Measurements from ENCODE around the gene HAGH. TPM values are rescaled to one million over a fixed set of nuclear protein-coding genes. Genes with fewer than 3 reads are reported as not detected.
A peak's percentile ranks its signal among the peaks of the same experiment; 100 is the strongest.
"Not testable (repeated sequence)": the region's sequence is repeated elsewhere in the genome, so short reads cannot be mapped to it uniquely, and the experiment has no call there.

The HAGH gene
- total RNA-seq (10 to 100 TPM; 73.7 to 77.8 TPM), polyA plus RNA-seq (10 to 100 TPM; 54.3 to 63.2 TPM)

- no peaks in the 10 kb centered on the region for H3K27me3 Mint-ChIP-seq
- peak within 1 kb of the TSS; percentile 92 to 96 (median 94) for H3K4me3 Mint-ChIP-seq
- intact Hi-C loops (cut with micrococcal nuclease) = loop anchor here (1.0 to 2.0 kb wide), 3 partner anchors 45 to 120 kb away; partner anchors contain the start of genes EME2, MAPK8IP3, MRPS34 and NUBP2
- Histone ChIP-seq H3K36me3 (ENCODE audit: insufficient read depth, low read length) (peaks cover 9% of the 10 kb centered on the region), H3K27me3 (ENCODE audit: insufficient read depth, low read length) (no peaks in the 10 kb centered on the region), H3K4me3 (ENCODE audit: low read length in 2 of 2) (peak within 1 kb of the TSS; percentile 78 to 89), H3K4me1 (ENCODE audit: insufficient read depth, low read length) (peaks cover 43% of the 10 kb centered on the region), H3K9me3 (ENCODE audit: control insufficient read depth in 1 of 2, low read length in 2 of 2) (no peaks in the 10 kb centered on the region), H3K27ac (ENCODE audit: low read depth, low read length) (peak within 1 kb of the TSS; percentile 73)
- H3K36me3 Mint-ChIP-seq = peaks cover 4 to 6% of the 10 kb centered on the region in 2 donors
- H3K9me3 Mint-ChIP-seq = peaks cover 0 to 2% (median 0%) of the 10 kb centered on the region in 8 donors
- H3K4me1 Mint-ChIP-seq = peaks cover 17 to 58% (median 39%) of the 10 kb centered on the region in 4 donors
- POLR2A ChIA-PET (ENCODE audit: partially characterized antibody) = interaction anchor here (0.6 to 2.6 kb wide), 17 partner anchors 11 to 1050 kb away, joined by 3 to 43 read pairs (median 4); partner anchors contain the start of genes EME2, MAPK8IP3, MRPS34 and NME3
- DNase-seq = peak; percentile 90 to 98 (median 93)
- CTCF ChIA-PET (ENCODE audit: partially characterized antibody) = interaction anchor here (0.5 to 1.2 kb wide), 2 partner anchors 44 to 108 kb away, joined by 3 to 5 read pairs; partner anchors contain the start of genes NUBP2 and SPSB3
- H3K27ac Mint-ChIP-seq = peak within 1 kb of the TSS; percentile 94 to 97 (median 95)
These were observed at the start of gene HAGH, which contains the start of gene FAHD1 for GRCh38 chr16:1826691-1827573. TSS of gene HAGH (minus strand) at chr16:1826825. CDS start at chr16:1826787, 38 bp downstream. TSS of gene FAHD1 (plus strand) at chr16:1827206. CDS start at chr16:1827239, 33 bp downstream.

DNA sequence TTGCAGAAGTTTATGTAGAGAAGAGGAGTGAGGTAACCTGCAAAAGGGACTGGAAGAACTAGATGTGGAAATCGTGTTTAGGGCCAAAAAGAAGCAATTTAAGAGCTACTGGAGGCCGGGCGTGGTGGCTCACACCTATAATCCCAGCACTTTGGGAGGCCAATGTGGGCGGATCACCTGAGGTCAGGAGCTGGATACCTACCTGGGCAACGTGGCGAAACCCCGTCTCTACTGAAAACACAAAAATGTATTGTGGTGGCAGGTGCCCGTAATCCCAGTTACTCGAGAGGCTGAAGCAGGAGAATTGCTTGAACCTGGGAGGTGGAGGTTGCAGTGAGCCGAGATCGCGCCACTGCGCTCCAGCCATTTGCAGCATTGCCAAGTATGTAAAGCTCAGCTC, 49.4 kb upstream of the HAGH start:
- CTCF ChIA-PET (ENCODE audit: partially characterized antibody); H3K36me3 Mint-ChIP-seq; H3K4me3 Mint-ChIP-seq; POLR2A ChIA-PET (ENCODE audit: partially characterized antibody); H3K36me3 ChIP-seq (ENCODE audit: insufficient read depth, low read length); H3K4me1 ChIP-seq (ENCODE audit: insufficient read depth, low read length); DNase-seq; H3K27ac ChIP-seq (ENCODE audit: low read depth, low read length); H3K9me3 Mint-ChIP-seq; H3K4me3 ChIP-seq (ENCODE audit: low read length in 2 of 2); H3K27ac Mint-ChIP-seq; H3K4me1 Mint-ChIP-seq; H3K9me3 ChIP-seq (ENCODE audit: control insufficient read depth in 1 of 2, low read length in 2 of 2); intact Hi-C loops (cut with micrococcal nuclease); H3K27me3 ChIP-seq (ENCODE audit: insufficient read depth, low read length): not testable (repeated sequence)
- peaks cover 24 to 27% of the 10 kb centered on the region in 2 donors for H3K27me3 Mint-ChIP-seq

- H3K27me3 Mint-ChIP-seq = peaks cover 24 to 30% of the 10 kb centered on the region in 2 donors
- Histone ChIP-seq H3K4me3 (ENCODE audit: low read length in 2 of 2) (no peak overlapping the region), H3K36me3 (ENCODE audit: insufficient read depth, low read length) (no peaks in the 10 kb centered on the region), H3K4me1 (ENCODE audit: insufficient read depth, low read length) (no peaks in the 10 kb centered on the region), H3K27ac (ENCODE audit: low read depth, low read length) (no peak overlapping the region), H3K9me3 (ENCODE audit: control insufficient read depth in 1 of 2, low read length in 2 of 2) (no peaks in the 10 kb centered on the region), H3K27me3 (ENCODE audit: insufficient read depth, low read length) (peaks cover 6% of the 10 kb centered on the region)
- H3K9me3 Mint-ChIP-seq = peaks cover 0 to 2% (median 0%) of the 10 kb centered on the region in 8 donors
- no peak for DNase-seq
- H3K36me3 Mint-ChIP-seq = no peaks in the 10 kb centered on the region
- ChIA-PET POLR2A (ENCODE audit: partially characterized antibody) (no interaction called here), CTCF (ENCODE audit: partially characterized antibody) (no interaction called here)
- peaks cover 1 to 6% (median 3%) of the 10 kb centered on the region in 4 donors for H3K4me1 Mint-ChIP-seq
- no peak overlapping the region for H3K4me3 Mint-ChIP-seq
- intact Hi-C loops (cut with micrococcal nuclease) = no loop called here
- no peak overlapping the region for H3K27ac Mint-ChIP-seq
These were observed 48.2 kb upstream of the HAGH start for GRCh38 chr16:1874854-1875253.

GRCh38 chr16:1871974-1872635, 45.5 kb upstream of the HAGH start, which contains the start of gene MEIOB:
TSS of gene MEIOB (minus strand) at chr16:1872164. CDS start at chr16:1868175, 3,989 bp downstream.
- POLR2A ChIA-PET (ENCODE audit: partially characterized antibody) = no interaction called here
- Histone ChIP-seq H3K27ac (ENCODE audit: low read depth, low read length) (no peak within 1 kb of the TSS), H3K36me3 (ENCODE audit: insufficient read depth, low read length) (no peaks in the 10 kb centered on the region), H3K9me3 (ENCODE audit: control insufficient read depth in 1 of 2, low read length in 2 of 2) (no peaks in the 10 kb centered on the region), H3K4me3 (ENCODE audit: low read length in 2 of 2) (no peak within 1 kb of the TSS), H3K27me3 (ENCODE audit: insufficient read depth, low read length) (peaks cover 6% of the 10 kb centered on the region), H3K4me1 (ENCODE audit: insufficient read depth, low read length) (no peaks in the 10 kb centered on the region)
- peaks cover 1 to 6% (median 3%) of the 10 kb centered on the region in 4 donors for H3K4me1 Mint-ChIP-seq
- no peak for DNase-seq
- peaks cover 13 to 19% of the 10 kb centered on the region in 2 donors for H3K27me3 Mint-ChIP-seq
- peak within 1 kb of the TSS in 6 of 8 donors; percentile 17 to 81 (median 55) for H3K4me3 Mint-ChIP-seq
- H3K27ac Mint-ChIP-seq = no peak within 1 kb of the TSS
- H3K36me3 Mint-ChIP-seq = no peaks in the 10 kb centered on the region
- intact Hi-C loops (cut with micrococcal nuclease) = no loop called here
- CTCF ChIA-PET (ENCODE audit: partially characterized antibody) = interaction anchor here (0.8 kb wide), 1 partner anchor 215 kb away, joined by 3 read pairs; no protein-coding TSS in a partner anchor
- H3K9me3 Mint-ChIP-seq = peaks cover 0 to 2% (median 0%) of the 10 kb centered on the region in 8 donors

- peaks cover 10 to 20% of the 10 kb centered on the region in 2 donors for H3K27me3 Mint-ChIP-seq
- intact Hi-C loops (cut with micrococcal nuclease) = no loop called here
- no peak overlapping the region for H3K27ac ChIP-seq (ENCODE audit: low read depth, low read length)
- H3K27me3 ChIP-seq (ENCODE audit: insufficient read depth, low read length) = peaks cover 6% of the 10 kb centered on the region
- H3K4me3 ChIP-seq (ENCODE audit: low read length in 2 of 2) = no peak overlapping the region
- H3K36me3 ChIP-seq (ENCODE audit: insufficient read depth, low read length) = no peaks in the 10 kb centered on the region
- H3K9me3 ChIP-seq (ENCODE audit: control insufficient read depth in 1 of 2, low read length in 2 of 2) = no peaks in the 10 kb centered on the region
- no peak for DNase-seq
- no peaks in the 10 kb centered on the region for H3K36me3 Mint-ChIP-seq
- ChIA-PET CTCF (ENCODE audit: partially characterized antibody) (interaction anchor here (0.7 kb wide), 2 partner anchors 296 to 814 kb away, joined by 3 to 4 read pairs; no protein-coding TSS in a partner anchor), POLR2A (ENCODE audit: partially characterized antibody) (no interaction called here)
- no peaks in the 10 kb centered on the region for H3K4me1 ChIP-seq (ENCODE audit: insufficient read depth, low read length)
- H3K4me1 Mint-ChIP-seq = peaks cover 1 to 6% (median 3%) of the 10 kb centered on the region in 4 donors
- H3K4me3 Mint-ChIP-seq = no peak overlapping the region
- no peak overlapping the region for H3K27ac Mint-ChIP-seq
- H3K9me3 Mint-ChIP-seq = peaks cover 0 to 2% (median 0%) of the 10 kb centered on the region in 8 donors
These were observed 43.9 kb upstream of the HAGH start for GRCh38 chr16:1870365-1871082.

DNA sequence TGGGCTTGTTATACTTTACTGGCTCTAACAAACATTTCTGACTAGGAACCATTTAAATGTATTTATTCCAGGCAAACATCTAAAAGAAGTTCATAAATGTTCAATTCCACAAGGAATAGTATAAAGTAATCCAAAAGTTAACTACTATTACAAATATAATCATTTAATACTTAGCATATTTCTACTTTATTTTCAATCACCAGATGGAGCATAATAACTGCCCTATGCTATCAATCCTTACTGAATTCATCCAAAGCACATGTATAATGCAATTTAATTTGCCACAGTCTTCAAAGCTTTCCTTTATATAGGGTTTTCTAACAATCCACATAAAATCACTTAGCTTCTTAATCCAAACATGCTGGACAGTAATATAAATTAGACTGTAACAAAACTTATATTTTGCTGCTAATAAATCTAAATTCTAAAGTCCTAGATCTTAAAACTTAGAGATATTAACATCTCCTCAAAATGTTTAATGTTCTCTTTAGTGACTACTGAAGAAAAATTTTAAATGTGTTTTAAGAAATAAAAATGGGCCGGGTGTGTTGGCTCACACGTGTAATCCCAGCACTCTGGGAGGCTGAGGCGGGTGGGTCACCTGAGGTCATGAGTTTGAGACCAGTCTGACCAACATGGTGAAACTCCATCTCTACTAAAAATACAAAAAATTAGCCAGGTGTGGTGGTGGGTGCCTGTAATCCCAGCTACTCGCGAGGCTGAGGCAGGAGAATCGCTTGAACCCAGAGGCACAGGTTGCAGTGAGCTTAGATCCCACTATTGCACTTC, 39.5 kb upstream of the HAGH start:
- Histone ChIP-seq H3K4me3 (ENCODE audit: low read length in 2 of 2) (no peak overlapping the region), H3K27me3 (ENCODE audit: insufficient read depth, low read length) (no peaks in the 10 kb centered on the region), H3K36me3 (ENCODE audit: insufficient read depth, low read length) (no peaks in the 10 kb centered on the region), H3K4me1 (ENCODE audit: insufficient read depth, low read length) (no peaks in the 10 kb centered on the region), H3K9me3 (ENCODE audit: control insufficient read depth in 1 of 2, low read length in 2 of 2) (no peaks in the 10 kb centered on the region), H3K27ac (ENCODE audit: low read depth, low read length) (no peak overlapping the region)
- ChIA-PET POLR2A (ENCODE audit: partially characterized antibody) (interaction anchor here (1.1 kb wide), 1 partner anchor 99 kb away, joined by 3 read pairs; the partner anchor contains the start of gene RPS2), CTCF (ENCODE audit: partially characterized antibody) (interaction anchor here (0.6 to 1.3 kb wide), 2 partner anchors 8 to 63 kb away, joined by 3 to 5 read pairs; no protein-coding TSS in a partner anchor)
- intact Hi-C loops (cut with micrococcal nuclease) = loop anchor here (10.0 kb wide), 1 partner anchor 289 kb away; the partner anchor contains the start of gene TRAF7
- no peak for DNase-seq
- H3K9me3 Mint-ChIP-seq = no peaks in the 10 kb centered on the region
- no peak overlapping the region for H3K27ac Mint-ChIP-seq
- H3K4me3 Mint-ChIP-seq = no peak overlapping the region
- H3K4me1 Mint-ChIP-seq = no peaks in the 10 kb centered on the region
- H3K27me3 Mint-ChIP-seq = peaks cover 5 to 15% of the 10 kb centered on the region in 2 donors
- no peaks in the 10 kb centered on the region for H3K36me3 Mint-ChIP-seq
